HG02623 (cell line): ENCODE measurements around the gene RANBP3L.
"Not testable (repeated sequence)": the region's sequence is repeated elsewhere in the genome, so short reads cannot be mapped to it uniquely, and the experiment has no call there.

Source experiments
- ATAC-seq: cut with Tn5 transposase; IDR thresholded peaks from one replicate; pipeline ENCODE4 v1.9.1; 2021; ENCODE audit warnings: moderate library complexity; ENCODE audit not compliant: unreplicated experiment

RANBP3L gene

GRCh38 chr5:36285837-36286615 lies 15.7 kb downstream of the RANBP3L start:
- no peak for ATAC-seq

- ATAC-seq = not testable (repeated sequence)
These were observed 17.9 kb downstream of the RANBP3L start for GRCh38 chr5:36283775-36284174.

DNA sequence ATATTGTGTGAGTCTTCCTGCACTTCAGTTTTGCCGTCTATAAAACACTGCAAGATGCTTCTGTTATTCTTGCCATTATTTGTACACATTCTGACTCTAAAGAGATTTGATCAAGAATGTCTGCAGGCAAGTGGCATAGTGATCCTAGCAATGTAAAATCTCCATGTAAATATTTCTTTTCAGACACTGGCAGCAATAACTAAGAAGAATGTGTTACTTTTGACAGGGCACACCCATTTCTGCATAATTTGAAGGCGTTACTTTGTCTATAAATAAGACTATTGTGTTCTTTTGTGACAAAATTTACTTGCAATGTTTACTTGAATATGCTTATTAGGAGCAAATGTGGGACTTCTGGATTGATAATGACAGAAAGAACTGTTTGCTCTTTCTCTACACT lies 20.1 kb downstream of the RANBP3L start:
- no peak for ATAC-seq

GRCh38 chr5:36279054-36279698 lies 22.5 kb downstream of the RANBP3L start:
- ATAC-seq = no peak

- no peak for ATAC-seq
These were observed 24.1 kb downstream of the RANBP3L start for GRCh38 chr5:36277521-36278176.

DNA sequence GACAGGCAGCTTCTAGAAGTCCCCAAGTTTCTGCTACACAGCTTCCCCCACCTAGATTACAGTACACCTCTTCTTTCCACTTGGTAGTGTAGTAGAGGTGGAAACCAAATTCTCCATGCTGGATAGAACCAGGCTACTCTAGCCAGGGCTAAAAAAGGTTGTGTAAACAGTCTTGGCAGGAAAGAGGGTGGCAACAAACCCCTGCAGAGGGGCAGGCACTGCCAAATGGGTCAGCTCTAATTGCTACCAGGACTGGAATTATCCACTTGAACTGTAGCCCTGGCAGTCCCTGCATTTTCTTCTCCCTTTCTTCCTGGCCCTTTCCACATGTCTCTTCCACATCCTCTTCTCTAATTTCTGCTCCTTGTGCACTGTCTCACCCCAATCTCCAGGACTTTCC lies 24.8 kb downstream of the RANBP3L start:
- ATAC-seq = no peak

GRCh38 chr5:36273809-36274526 lies 27.7 kb downstream of the RANBP3L start:
- no peak for ATAC-seq

DNA sequence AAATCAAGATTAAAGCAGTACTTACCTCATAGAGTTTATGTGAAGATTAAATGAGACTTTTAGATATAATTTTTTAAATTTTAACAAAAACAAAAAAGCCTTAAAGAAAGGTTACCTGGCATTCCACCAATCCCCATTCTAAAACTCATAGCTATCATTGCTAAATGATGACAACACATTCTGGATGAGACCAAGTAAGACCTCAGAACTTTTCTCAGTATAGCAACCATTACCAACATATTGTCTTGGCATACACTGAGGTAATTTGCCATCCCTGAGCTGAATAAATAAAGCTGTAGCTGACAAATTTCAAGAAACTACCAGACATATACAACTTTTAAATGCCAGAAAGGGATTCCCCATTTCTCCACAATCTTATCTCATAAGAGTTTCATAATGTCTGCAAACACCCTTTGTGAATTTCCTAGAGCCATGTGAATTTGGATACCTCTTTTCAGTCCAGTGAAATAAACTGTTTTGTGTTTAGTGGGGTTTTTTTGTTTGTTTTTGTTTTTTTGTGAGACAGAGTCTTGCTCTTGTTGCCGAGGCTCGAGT lies 29.5 kb downstream of the RANBP3L start:
- no peak for ATAC-seq

- ATAC-seq = no peak
These were observed 30.7 kb downstream of the RANBP3L start for GRCh38 chr5:36270876-36271575.

DNA sequence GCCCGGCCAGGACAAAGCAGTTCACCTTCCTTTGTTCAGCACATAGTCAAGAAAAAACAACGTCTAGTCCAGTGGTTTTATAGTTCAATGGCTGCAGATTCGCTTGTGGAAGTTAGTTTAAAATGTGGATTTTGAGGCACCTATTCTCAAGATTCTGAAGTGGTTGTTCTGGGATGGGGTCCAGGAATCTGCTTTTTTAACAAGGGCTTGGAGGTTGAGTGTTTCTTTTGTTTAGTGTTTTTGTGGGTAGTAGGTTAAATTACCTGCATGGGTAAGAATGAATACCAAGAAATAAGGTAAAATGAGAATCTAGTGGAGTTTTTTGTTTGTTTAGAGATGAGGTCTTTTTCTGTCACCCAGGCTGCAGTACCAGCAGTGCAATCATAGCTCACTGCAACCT lies 31.5 kb downstream of the RANBP3L start:
- ATAC-seq = no peak

- no peak for ATAC-seq
These were observed 32.2 kb downstream of the RANBP3L start for GRCh38 chr5:36269478-36269877.

- ATAC-seq = no peak
These were observed 33.8 kb downstream of the RANBP3L start for GRCh38 chr5:36267905-36268304.

DNA sequence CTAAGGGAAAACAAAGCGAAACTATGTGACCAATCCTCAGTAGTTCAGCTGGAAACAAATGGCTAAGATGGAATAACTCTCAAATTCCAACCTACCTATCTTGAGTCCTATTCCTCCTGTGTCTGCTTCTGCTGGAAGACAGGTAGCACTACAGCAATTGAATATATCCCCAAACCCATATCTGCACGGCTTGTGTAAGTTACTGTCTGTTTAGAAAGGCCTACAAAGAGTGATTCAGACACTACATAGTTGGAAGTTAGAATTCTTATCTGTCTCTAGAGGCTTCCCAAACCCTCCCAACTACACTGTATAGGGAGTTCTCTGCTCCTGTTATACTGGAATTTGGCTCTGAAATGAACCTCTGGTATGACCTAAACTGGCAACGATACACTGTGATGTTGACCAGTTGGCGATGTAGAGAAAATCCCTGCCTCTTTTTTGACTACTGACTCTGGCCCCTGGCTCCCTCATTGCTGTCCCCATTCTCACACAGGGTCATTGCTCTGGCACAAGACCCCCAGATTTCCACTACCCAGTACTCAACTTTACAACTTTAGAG lies 37.4 kb downstream of the RANBP3L start:
- no peak for ATAC-seq

DNA sequence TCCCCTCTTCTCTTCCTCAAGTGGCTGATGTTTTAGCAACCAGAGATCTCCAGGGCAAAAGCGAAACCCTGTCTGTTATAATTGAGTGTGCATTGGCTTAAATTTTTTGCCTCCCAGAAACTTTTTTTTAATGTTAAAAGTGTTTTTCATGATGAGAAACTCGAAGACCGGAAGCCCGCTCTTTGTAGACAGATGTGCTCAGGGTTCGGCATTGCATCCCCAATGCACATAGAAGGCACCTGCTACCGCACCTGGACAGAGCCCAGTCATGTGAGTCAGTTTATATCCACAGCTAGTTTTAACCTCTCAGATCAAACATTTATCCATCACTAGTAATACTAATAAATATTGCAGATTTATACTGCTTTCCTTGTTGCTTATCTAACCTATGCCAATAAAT lies 40.5 kb downstream of the RANBP3L start:
- no peak for ATAC-seq

- ATAC-seq = no peak
These were observed 48.1 kb downstream of the RANBP3L start for GRCh38 chr5:36253575-36253974.

- ATAC-seq = no peak
These were observed 48.9 kb downstream of the RANBP3L start for GRCh38 chr5:36252722-36253365.

DNA sequence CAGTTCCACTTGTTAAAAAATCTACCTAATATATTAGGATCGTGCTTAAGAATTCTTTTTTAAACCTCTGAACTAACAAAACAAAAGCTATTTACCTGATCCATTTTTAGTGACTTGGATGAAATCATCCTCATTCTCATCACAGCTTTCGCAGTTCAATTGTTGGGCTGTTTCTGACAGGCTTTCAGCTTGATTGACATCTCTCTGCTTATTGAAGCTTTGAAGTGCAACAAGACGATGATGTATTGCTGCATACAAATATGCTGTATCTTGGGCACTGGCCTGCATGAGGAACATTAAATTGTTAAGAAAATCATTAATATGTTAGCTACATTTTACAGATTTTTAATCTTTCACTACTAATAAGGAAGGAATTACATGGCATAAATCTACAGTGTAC lies 50.5 kb downstream of the RANBP3L start:
- ATAC-seq = no peak

DNA sequence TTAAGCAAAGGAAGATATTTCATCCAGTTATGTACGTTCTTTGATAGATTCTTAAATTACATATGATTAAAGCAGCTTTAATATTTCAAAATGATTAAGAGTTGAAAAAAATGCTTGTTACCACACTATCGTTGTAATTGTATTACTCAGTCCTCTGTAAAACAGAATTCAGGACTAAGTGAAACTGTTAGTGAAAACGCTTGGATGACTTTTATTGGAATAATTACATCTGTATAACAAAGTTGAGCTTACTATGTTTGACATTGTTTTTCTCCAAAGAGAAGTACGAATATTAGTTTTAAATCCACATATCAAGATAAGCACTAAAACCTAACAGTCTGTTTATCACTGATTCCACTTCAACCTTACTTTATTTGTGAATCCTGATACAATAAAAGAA lies 51.3 kb downstream of the RANBP3L start:
- no peak for ATAC-seq

DNA sequence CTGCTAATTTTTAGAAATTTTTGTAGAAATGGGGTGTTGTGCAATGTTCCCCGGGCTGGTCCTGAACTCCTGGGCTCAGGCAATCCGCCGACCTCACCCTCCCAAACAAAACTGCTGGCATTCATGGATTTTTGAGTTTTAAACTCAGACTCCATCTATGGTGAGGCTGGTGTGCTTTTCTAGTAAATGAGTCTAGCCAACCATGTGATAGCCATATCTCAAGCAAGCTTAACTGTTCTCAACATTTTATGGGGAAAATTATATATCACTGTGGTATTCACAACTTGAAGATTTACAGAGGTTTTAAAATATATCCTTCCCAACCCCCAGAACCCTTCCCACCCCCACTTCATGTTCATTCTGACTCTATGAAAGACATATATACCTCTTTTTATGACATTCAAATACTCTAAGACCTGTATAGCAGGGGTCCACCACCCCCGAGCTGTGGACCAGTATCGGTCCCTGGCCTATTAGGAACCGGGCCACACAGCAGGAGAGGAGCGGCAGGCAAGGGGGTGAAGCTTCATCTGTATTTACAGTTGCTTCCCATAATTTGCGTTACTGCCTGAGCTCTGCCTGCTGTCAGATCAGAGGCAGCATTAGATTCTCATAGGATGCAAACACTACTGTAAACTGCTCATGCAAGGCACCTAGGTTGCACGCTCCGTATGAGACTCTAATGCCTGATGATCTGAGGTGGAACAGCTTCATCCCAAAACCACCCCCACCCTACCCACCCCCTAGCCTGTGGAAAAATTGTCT lies 55.5 kb downstream of the RANBP3L start:
- no peak for ATAC-seq
